ENCODE measurements around the gene PER1.

Gene PER1

DNA sequence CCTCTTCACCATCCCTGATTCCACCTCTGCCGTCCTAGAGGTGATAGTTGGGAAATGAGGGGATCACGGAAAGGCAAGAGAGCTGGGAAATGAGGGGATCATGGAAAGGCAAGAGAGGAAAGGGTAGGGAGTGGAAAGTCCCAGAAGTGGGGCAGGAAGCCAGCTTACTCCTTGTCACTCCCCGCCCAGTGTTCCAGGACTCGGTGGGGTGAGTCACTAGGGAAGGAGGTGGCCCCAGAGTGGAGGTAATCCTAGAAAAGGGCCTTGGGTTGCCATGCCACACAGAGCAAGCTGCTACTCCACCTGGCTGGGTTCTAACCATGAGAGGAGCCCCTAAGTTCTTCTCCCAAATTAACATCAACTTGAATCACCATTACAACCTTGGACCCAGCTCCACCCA lies 48.7 kb downstream of the PER1 start:
- no peaks in the 10 kb centered on the region for H3K27me3 ChIP-seq (ENCODE audit: insufficient read depth, low read depth, severe bottlenecking)
- H3K9me3 ChIP-seq (ENCODE audit: severe bottlenecking) = no peaks in the 10 kb centered on the region
- H3K4me3 ChIP-seq (ENCODE audit: low read depth, low read length) = no peak overlapping the region

DNA sequence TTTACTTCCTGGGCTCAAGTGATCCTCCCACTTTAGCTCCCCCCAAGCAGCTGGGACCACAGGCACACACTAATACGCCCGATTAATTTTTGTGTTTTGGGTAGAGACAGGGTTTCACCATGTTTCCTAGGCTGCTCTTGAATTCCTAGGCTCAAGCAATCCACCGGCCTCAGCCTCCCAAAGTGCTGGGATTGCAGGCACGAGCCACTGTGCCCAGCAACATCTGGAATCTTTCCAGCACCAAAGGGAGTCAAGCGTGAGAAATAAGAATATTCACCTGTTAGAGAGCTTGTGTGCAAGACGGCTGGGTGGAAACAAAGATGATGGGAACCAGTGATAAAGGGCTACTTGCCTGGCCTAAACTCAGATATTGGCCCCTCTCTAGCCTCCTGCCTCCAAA lies 50.5 kb downstream of the PER1 start:
- Histone ChIP-seq H3K27ac (no peak overlapping the region), H3K9me3 (ENCODE audit: severe bottlenecking) (no peaks in the 10 kb centered on the region), H3K36me3 (no peaks in the 10 kb centered on the region), H3K4me3 (ENCODE audit: low read depth, low read length) (no peak overlapping the region), H3K27me3 (ENCODE audit: insufficient read depth, low read depth, severe bottlenecking) (no peaks in the 10 kb centered on the region)
- TF ChIP-seq, protein P1, sequence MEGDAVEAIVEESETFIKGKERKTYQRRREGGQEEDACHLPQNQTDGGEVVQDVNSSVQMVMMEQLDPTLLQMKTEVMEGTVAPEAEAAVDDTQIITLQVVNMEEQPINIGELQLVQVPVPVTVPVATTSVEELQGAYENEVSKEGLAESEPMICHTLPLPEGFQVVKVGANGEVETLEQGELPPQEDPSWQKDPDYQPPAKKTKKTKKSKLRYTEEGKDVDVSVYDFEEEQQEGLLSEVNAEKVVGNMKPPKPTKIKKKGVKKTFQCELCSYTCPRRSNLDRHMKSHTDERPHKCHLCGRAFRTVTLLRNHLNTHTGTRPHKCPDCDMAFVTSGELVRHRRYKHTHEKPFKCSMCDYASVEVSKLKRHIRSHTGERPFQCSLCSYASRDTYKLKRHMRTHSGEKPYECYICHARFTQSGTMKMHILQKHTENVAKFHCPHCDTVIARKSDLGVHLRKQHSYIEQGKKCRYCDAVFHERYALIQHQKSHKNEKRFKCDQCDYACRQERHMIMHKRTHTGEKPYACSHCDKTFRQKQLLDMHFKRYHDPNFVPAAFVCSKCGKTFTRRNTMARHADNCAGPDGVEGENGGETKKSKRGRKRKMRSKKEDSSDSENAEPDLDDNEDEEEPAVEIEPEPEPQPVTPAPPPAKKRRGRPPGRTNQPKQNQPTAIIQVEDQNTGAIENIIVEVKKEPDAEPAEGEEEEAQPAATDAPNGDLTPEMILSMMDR (IDR thresholded peaks at IDR 0.05; ENCODE audit: low read depth, low read length) = no peak
- no peak for DNase-seq

More for the DNA sequence above, 48.7 kb downstream of the PER1 start:
- TF ChIP-seq, protein P1 (IDR thresholded peaks at IDR 0.05; ENCODE audit: low read depth, low read length) = no peak
- Histone ChIP-seq H3K36me3 (no peaks in the 10 kb centered on the region), H3K27ac (no peak overlapping the region)
- DNase-seq = no peak

DNA sequence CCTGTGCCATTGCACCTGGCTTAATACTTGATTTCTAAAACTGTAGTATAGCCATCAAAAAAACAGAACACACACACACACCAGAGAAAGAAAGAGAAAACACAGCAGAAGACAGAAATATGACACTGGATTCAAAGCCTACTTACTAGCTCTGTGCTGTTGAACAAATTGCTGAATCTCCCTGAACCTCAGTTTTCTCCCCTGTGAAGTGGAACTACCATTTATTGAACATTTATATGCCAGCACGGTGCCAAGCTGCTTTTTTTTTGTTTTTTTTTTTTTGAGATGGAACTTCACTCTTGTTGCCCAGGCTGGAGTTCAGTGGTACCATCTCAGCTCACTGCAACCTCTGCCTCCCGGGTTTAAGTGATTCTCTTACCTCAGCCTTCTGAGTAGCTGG lies 51.4 kb downstream of the PER1 start:
- TF ChIP-seq, protein P1 (IDR thresholded peaks at IDR 0.05; ENCODE audit: low read depth, low read length) = no peak
- no peak for DNase-seq

DNA sequence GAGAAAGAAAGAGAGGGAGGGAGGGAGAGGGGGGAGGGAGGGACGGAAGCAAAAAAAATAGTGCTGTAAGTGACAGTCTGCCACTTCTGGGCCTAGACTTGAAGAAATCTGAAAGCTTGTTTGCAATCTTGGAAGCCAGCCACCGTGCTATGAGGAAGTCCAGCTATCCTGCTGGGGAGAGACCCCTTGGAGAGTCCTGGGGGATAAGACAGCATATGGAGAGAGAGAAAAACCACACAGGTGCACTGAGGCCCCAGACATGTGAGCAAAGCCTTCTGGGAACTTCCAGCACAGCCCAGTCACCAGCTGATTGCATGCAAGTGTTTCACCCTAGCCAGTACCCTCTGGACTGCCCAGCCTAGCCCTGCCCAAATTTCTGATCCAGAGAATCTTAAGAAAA lies 52.1 kb downstream of the PER1 start:
- H3K4me3 ChIP-seq (ENCODE audit: low read depth, low read length) = no peak overlapping the region
- H3K27ac ChIP-seq = no peak overlapping the region
- no peaks in the 10 kb centered on the region for H3K27me3 ChIP-seq (ENCODE audit: insufficient read depth, low read depth, severe bottlenecking)
- no peak for DNase-seq
- H3K36me3 ChIP-seq = no peaks in the 10 kb centered on the region
- TF ChIP-seq, protein P1 (IDR thresholded peaks at IDR 0.05; ENCODE audit: low read depth, low read length) = no peak
- no peaks in the 10 kb centered on the region for H3K9me3 ChIP-seq (ENCODE audit: severe bottlenecking)

More for the DNA sequence above, 51.4 kb downstream of the PER1 start:
- Histone ChIP-seq H3K27me3 (ENCODE audit: insufficient read depth, low read depth, severe bottlenecking) (no peaks in the 10 kb centered on the region), H3K9me3 (ENCODE audit: severe bottlenecking) (no peaks in the 10 kb centered on the region), H3K27ac (no peak overlapping the region), H3K4me3 (ENCODE audit: low read depth, low read length) (no peak overlapping the region), H3K36me3 (no peaks in the 10 kb centered on the region)

DNA sequence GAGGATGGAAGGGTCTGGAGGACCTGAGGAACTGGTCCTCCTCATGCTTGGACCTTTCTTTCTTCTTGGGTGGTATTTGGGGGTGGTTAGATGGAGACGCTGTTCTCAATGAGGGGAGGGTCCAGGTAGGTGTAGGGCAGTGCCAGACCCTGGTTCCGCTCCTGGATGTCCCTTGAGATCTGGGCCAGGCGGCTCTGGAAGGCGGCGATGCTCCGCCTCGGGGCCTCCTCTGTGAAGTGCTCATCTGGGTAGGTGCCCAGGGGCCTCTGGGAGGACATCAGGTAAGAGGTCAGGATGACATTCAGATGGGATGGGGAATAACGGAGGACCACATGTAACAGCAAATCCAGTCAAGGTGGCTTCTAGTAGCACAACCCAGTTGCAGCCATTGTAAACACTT lies 55.7 kb downstream of the PER1 start:
- no peak overlapping the region for H3K27ac ChIP-seq
- DNase-seq = no peak
- TF ChIP-seq, protein P1 (IDR thresholded peaks at IDR 0.05; ENCODE audit: low read depth, low read length) = no peak
- H3K36me3 ChIP-seq = no peaks in the 10 kb centered on the region
- no peak overlapping the region for H3K4me3 ChIP-seq (ENCODE audit: low read depth, low read length)
- no peaks in the 10 kb centered on the region for H3K27me3 ChIP-seq (ENCODE audit: insufficient read depth, low read depth, severe bottlenecking)
- no peaks in the 10 kb centered on the region for H3K9me3 ChIP-seq (ENCODE audit: severe bottlenecking)

DNA sequence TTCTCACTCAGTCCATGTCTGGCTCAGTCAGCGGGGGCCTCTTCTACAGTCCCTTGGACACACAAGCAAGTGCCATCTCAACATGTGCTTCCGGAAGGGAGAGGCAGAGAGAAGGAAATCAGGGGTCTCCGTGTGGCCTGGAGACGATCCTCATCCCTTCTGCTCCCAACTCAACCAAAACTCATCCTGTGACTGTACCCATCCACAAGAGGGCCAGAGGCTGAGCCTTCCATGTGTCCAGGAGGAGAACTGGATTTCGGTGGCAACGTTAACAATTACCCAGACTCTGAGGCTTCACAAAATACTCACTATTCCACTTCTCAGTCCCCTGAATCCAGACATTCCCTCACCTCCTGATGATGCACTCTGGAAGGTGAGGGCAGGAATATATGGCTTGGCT lies 56.8 kb downstream of the PER1 start:
- H3K36me3 ChIP-seq = no peaks in the 10 kb centered on the region
- H3K4me3 ChIP-seq (ENCODE audit: low read depth, low read length) = no peak overlapping the region
- H3K9me3 ChIP-seq (ENCODE audit: severe bottlenecking) = no peaks in the 10 kb centered on the region
- H3K27ac ChIP-seq = no peak overlapping the region
- DNase-seq = no peak
- TF ChIP-seq, protein P1 (IDR thresholded peaks at IDR 0.05; ENCODE audit: low read depth, low read length) = no peak
- no peaks in the 10 kb centered on the region for H3K27me3 ChIP-seq (ENCODE audit: insufficient read depth, low read depth, severe bottlenecking)

Data from WERI-Rb-1 (cell line).